ENCODE measurements around the gene ARHGEF40.

ARHGEF40 gene

DNA sequence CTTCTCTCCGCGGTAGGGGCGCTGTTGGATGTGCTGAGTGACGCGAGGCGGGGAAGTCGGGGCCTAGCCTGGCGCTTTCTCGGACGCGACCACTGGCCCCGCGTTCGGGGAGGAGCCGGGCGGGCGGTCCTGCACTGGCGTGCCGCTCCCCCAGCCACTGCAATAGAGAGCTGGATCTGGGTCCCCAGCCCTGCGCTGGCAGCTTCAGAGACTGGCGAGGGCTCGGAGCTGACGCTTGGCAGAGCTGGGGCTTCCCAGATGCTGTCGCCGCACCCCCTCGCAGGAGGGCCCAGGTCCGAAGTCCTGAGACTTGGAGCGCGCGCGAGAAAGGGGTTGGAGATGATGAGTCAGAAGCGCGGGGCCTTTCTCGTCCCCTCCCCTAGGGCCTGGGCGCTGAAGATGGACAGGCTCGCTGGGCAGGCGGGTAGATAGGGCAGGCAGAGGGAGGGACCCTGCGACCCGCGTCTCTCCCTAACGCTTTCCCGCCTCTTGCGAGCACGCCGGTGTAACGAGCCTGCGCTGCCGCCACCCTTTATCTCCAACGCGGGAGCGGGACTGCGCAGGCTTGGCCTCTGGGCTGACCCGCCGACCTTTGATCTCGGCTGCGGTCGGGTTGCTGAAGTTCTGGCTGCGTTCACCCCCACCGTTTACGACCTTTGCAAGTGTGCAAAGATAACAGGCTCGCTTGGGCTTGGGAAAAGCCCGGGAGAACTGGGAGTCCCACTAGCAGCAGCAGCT lies 33.8 kb downstream of the ARHGEF40 start:
- Histone ChIP-seq H3K9ac (ENCODE audit: low read length) (peak overlapping the region; percentile 97), H3K36me3 (ENCODE audit: control insufficient read depth, insufficient read depth, low read length, severe bottlenecking) (no peaks in the 10 kb centered on the region), H3K27me3 (replicated peaks; ENCODE audit: control insufficient read depth, insufficient read depth, low read length) (no peaks in the 10 kb centered on the region), H3K4me3 (ENCODE audit: low read length) (peak overlapping the region; percentile 88), H3K9me3 (ENCODE audit: control insufficient read depth, low read length) (no peaks in the 10 kb centered on the region), H3K4me1 (ENCODE audit: control insufficient read depth, insufficient read depth, low read length) (peaks cover 64% of the 10 kb centered on the region)
- peak; percentile 99 for DNase-seq (ENCODE audit: low read depth)

DNA sequence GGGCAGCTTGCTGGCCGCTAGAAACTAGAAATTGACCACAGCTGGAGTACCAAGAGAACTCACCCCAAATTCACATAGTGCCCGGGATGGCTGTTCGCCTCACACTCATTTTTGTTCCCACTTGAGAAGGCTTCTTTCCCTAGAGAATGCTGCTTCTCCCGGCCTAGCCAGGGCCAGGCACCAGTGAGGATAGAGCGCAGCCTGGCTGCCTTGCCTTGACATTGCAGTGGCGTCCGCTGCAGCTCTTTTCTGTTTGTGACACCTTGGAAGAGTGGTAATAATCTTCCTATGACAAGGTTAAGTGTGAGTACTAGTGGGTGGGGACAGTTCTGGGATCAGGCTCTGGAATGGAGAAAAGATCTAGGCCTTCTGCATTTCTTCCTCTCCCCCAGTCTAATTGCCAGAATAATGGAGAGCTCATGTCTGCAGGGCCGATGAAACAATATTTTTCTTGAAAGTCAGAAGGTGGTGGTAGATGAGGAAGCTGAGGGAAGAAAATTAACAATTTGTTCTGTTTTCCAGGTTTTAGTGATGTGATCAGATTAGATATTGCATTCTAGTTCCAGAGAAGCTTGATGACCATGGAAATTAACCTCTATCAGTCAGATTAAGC lies 34.5 kb downstream of the ARHGEF40 start:
- peak overlapping the region; percentile 97 for H3K9ac ChIP-seq (ENCODE audit: low read length)
- no peaks in the 10 kb centered on the region for H3K9me3 ChIP-seq (ENCODE audit: control insufficient read depth, low read length)
- peak overlapping the region; percentile 88 for H3K4me3 ChIP-seq (ENCODE audit: low read length)
- H3K36me3 ChIP-seq (ENCODE audit: control insufficient read depth, insufficient read depth, low read length, severe bottlenecking) = no peaks in the 10 kb centered on the region
- H3K27me3 ChIP-seq (replicated peaks; ENCODE audit: control insufficient read depth, insufficient read depth, low read length) = no peaks in the 10 kb centered on the region
- DNase-seq (ENCODE audit: low read depth) = peak; percentile 93
- H3K4me1 ChIP-seq (ENCODE audit: control insufficient read depth, insufficient read depth, low read length) = peaks cover 57% of the 10 kb centered on the region

DNA sequence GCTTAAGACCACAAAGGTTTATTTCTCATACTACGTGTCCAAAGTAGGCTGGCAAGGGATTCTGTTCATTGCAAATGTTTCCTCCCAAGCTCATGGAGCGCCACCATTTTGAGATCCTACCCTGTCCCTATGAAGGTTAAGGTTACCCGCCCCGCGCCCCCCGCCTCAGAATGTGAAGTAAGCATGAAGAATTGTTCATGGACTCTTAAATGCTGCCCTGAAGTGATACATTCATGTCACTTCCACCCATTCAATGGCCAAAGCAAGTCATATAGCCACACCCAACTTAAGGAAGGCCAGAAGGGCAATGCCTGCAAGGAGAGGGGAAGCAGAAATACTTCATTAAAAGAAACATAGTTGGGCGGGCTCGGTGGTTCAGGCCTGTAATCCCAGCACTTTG lies 35.0 kb downstream of the ARHGEF40 start:
- no peak for DNase-seq (ENCODE audit: low read depth)
- H3K27me3 ChIP-seq (replicated peaks; ENCODE audit: control insufficient read depth, insufficient read depth, low read length) = no peaks in the 10 kb centered on the region
- H3K4me3 ChIP-seq (ENCODE audit: low read length) = peak overlapping the region; percentile 88
- peaks cover 55% of the 10 kb centered on the region for H3K4me1 ChIP-seq (ENCODE audit: control insufficient read depth, insufficient read depth, low read length)
- H3K9ac ChIP-seq (ENCODE audit: low read length) = peak overlapping the region; percentile 97
- no peaks in the 10 kb centered on the region for H3K36me3 ChIP-seq (ENCODE audit: control insufficient read depth, insufficient read depth, low read length, severe bottlenecking)
- no peaks in the 10 kb centered on the region for H3K9me3 ChIP-seq (ENCODE audit: control insufficient read depth, low read length)

DNA sequence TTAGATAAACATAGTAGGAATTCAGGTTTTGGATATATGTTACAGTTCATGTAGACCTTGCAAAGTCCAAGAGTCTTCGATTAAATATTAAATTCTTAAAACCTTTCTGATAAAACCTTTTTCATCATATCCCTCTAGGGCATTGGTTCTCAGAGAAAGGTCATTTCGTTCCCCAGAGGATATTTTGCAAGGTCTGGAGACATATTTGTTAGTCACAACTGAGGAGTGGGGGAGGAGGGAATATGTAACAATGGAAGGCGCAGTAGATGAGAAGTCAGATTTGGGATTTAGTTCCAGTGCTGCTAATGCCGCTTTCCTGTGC lies 36.0 kb downstream of the ARHGEF40 start:
- no peaks in the 10 kb centered on the region for H3K27me3 ChIP-seq (replicated peaks; ENCODE audit: control insufficient read depth, insufficient read depth, low read length)
- peak overlapping the region; percentile 97 for H3K9ac ChIP-seq (ENCODE audit: low read length)
- no peaks in the 10 kb centered on the region for H3K9me3 ChIP-seq (ENCODE audit: control insufficient read depth, low read length)
- H3K4me3 ChIP-seq (ENCODE audit: low read length) = peak overlapping the region; percentile 62
- DNase-seq (ENCODE audit: low read depth) = peak; percentile 58
- no peaks in the 10 kb centered on the region for H3K36me3 ChIP-seq (ENCODE audit: control insufficient read depth, insufficient read depth, low read length, severe bottlenecking)
- peaks cover 52% of the 10 kb centered on the region for H3K4me1 ChIP-seq (ENCODE audit: control insufficient read depth, insufficient read depth, low read length)

DNA sequence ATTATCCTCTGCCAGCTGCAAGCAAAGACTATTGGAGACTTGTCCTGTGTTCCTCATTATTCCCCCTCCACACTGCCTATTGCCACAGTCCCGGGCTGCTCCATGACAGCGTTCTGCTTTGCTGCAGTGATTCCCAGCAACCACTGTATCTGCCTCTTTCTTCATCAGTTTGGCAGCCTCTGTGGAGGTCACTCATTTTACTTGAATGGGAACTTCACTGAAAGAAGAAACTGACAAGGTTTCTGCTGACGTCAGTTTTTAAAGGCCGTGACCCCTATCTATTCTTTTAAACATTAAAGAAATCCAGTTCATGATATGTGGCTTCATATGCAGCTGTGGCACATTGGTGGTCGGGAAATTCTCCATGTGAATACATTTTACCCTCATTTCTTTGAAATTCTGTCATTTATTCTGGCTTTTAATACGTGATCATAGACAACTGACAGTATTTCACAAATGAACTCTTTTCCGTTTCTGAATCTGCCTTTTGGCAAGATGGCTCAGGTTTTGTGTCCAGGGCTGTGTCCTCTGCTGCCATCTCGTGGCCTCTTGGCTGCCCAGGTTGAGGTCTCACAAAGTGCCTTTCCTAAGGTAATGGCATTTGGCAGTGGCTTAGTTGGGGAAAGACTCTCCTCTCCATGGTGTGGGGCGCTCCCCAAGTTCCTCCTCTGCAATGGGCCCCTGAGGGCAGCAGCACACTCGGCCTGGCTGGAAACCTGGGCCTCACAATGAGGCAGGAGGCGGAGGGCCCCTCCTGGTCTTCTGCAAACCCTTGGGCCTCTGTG lies 36.6 kb downstream of the ARHGEF40 start:
- Histone ChIP-seq H3K9me3 (ENCODE audit: control insufficient read depth, low read length) (no peaks in the 10 kb centered on the region), H3K27me3 (replicated peaks; ENCODE audit: control insufficient read depth, insufficient read depth, low read length) (no peaks in the 10 kb centered on the region), H3K4me3 (ENCODE audit: low read length) (peak overlapping the region; percentile 62), H3K4me1 (ENCODE audit: control insufficient read depth, insufficient read depth, low read length) (peaks cover 52% of the 10 kb centered on the region), H3K9ac (ENCODE audit: low read length) (peak overlapping the region; percentile 97), H3K36me3 (ENCODE audit: control insufficient read depth, insufficient read depth, low read length, severe bottlenecking) (no peaks in the 10 kb centered on the region)
- peak; percentile 88 for DNase-seq (ENCODE audit: low read depth)

DNA sequence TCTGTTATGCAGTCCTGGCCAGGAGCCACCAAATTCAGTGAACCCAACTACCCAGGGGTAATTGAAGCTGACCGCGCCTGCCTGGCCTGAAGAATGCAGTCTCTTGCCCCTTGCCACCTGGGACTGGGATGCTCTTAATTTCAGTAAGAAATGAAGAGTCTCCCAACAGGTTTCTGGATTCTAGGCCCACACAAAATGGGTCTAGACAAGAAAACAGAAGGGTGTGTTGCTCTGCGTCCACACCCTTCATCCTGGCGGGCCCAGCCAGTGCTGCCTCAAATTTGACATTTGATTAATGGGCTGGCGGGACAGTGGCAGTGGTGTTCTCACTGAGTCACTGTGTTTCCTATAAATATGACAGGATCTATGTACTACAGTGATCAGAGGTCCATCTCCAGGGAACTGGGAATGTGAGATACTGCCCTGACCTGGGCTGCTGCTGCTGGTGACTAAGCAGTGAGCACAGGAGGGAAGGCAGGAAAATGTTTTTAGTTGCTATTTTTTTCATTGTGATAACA lies 37.2 kb downstream of the ARHGEF40 start:
- Histone ChIP-seq H3K36me3 (ENCODE audit: control insufficient read depth, insufficient read depth, low read length, severe bottlenecking) (no peaks in the 10 kb centered on the region), H3K27me3 (replicated peaks; ENCODE audit: control insufficient read depth, insufficient read depth, low read length) (no peaks in the 10 kb centered on the region), H3K9ac (ENCODE audit: low read length) (peak overlapping the region; percentile 97), H3K4me1 (ENCODE audit: control insufficient read depth, insufficient read depth, low read length) (peaks cover 56% of the 10 kb centered on the region), H3K4me3 (ENCODE audit: low read length) (peak overlapping the region; percentile 62), H3K9me3 (ENCODE audit: control insufficient read depth, low read length) (no peaks in the 10 kb centered on the region)
- DNase-seq (ENCODE audit: low read depth) = no peak

DNA sequence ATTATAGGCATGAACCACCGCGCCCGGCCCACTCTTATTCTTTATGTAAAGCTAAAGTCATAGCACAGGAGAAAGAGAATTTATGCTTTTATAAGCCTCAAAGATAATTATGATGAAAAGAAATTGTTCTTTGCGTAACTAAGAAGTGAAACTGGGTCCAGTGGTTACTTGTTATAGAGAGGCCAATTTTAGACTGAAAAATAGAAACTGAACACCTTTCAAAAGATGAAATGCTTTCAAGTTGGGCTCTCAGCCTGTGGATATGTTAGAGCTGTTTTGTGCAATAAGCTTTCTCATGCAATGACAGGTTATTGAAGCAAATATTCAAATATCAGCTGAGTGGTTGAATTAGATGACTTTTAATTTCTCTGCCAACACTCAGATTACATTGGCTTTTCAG lies 38.7 kb downstream of the ARHGEF40 start:
- Histone ChIP-seq H3K9ac (ENCODE audit: low read length) (no peak overlapping the region), H3K27me3 (replicated peaks; ENCODE audit: control insufficient read depth, insufficient read depth, low read length) (no peaks in the 10 kb centered on the region), H3K4me3 (ENCODE audit: low read length) (no peak overlapping the region), H3K9me3 (ENCODE audit: control insufficient read depth, low read length) (no peaks in the 10 kb centered on the region), H3K4me1 (ENCODE audit: control insufficient read depth, insufficient read depth, low read length) (peaks cover 52% of the 10 kb centered on the region), H3K36me3 (ENCODE audit: control insufficient read depth, insufficient read depth, low read length, severe bottlenecking) (no peaks in the 10 kb centered on the region)
- no peak for DNase-seq (ENCODE audit: low read depth)

DNA sequence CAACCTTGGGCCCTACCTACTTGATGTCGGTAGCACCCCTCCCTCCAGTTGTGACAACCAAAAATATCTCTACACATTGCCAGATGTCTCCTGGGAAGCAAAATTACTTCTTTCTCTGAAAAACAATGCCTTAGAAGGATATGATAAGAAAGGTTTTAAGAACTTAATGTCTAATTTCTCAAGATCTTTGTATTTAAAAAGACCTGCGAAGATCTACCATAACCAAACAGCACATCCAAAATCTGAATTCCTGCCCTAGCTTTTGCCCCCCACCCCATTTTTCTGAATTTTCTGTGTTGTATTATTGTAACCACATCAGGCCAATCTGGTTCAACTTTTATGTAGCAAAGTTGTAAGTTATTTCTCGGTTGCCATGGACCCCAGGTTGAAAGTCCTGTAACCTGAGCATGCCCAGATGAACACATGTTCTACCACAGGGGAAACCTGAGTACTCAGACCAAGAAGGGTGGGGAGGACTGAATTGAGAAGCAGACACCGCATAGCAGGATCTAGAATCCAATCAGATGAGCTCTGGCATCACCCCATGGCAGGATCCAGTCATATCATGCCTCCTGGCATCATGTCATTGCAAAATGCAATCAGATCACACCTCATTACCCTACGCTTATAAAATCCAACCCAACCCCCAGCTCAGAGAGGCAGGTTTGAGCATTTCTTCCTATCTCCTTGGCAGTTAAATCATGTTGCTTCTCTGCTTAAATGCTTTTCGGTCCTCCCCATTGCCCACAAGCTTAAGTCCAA lies 39.5 kb downstream of the ARHGEF40 start:
- no peaks in the 10 kb centered on the region for H3K36me3 ChIP-seq (ENCODE audit: control insufficient read depth, insufficient read depth, low read length, severe bottlenecking)
- no peak overlapping the region for H3K9ac ChIP-seq (ENCODE audit: low read length)
- DNase-seq (ENCODE audit: low read depth) = no peak
- H3K4me3 ChIP-seq (ENCODE audit: low read length) = no peak overlapping the region
- H3K9me3 ChIP-seq (ENCODE audit: control insufficient read depth, low read length) = no peaks in the 10 kb centered on the region
- H3K4me1 ChIP-seq (ENCODE audit: control insufficient read depth, insufficient read depth, low read length) = peaks cover 49% of the 10 kb centered on the region
- no peaks in the 10 kb centered on the region for H3K27me3 ChIP-seq (replicated peaks; ENCODE audit: control insufficient read depth, insufficient read depth, low read length)

DNA sequence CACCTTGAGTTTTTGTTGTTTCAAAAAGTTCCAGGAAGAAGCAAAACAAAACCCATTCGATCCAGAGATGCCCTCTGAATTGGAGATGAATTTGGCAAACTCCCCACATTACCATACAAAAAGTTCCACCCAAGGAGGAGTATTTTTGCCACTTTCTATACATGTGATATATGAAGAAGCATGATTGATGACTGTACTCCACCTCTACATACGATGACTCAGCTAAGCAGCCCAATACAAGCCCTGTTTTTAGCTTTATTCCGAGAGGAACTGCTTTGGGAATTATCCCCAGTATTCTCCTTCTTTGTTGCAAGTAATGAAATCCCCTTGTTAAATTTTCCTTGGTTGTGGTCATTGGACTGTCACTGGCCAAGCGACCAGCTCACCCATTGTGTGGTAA lies 42.2 kb downstream of the ARHGEF40 start:
- no peaks in the 10 kb centered on the region for H3K27me3 ChIP-seq (replicated peaks; ENCODE audit: control insufficient read depth, insufficient read depth, low read length)
- no peaks in the 10 kb centered on the region for H3K9me3 ChIP-seq (ENCODE audit: control insufficient read depth, low read length)
- H3K9ac ChIP-seq (ENCODE audit: low read length) = no peak overlapping the region
- H3K36me3 ChIP-seq (ENCODE audit: control insufficient read depth, insufficient read depth, low read length, severe bottlenecking) = no peaks in the 10 kb centered on the region
- no peak overlapping the region for H3K4me3 ChIP-seq (ENCODE audit: low read length)
- H3K4me1 ChIP-seq (ENCODE audit: control insufficient read depth, insufficient read depth, low read length) = peaks cover 22% of the 10 kb centered on the region
- no peak for DNase-seq (ENCODE audit: low read depth)

DNA sequence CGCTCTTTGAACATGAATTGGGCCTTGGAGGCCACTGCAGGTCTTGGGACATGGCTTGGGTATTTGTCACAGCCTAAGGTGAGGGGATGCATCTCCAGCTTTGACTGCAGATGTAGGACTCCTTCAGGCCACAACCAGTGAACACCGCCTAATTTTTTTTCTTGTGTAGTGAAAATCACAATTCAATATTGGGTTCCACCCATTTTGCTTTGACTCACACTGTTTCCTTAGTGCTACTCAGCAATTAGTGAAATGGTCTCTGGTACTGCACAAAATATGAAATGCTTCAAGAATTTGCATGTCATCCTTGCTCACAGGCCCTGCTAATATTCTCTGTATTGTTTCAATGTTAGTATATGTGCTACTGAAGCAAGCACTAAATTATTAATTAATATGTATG lies 43.3 kb downstream of the ARHGEF40 start:
- Histone ChIP-seq H3K36me3 (ENCODE audit: control insufficient read depth, insufficient read depth, low read length, severe bottlenecking) (no peaks in the 10 kb centered on the region), H3K27me3 (replicated peaks; ENCODE audit: control insufficient read depth, insufficient read depth, low read length) (no peaks in the 10 kb centered on the region)
- no peak for DNase-seq (ENCODE audit: low read depth)

DNA sequence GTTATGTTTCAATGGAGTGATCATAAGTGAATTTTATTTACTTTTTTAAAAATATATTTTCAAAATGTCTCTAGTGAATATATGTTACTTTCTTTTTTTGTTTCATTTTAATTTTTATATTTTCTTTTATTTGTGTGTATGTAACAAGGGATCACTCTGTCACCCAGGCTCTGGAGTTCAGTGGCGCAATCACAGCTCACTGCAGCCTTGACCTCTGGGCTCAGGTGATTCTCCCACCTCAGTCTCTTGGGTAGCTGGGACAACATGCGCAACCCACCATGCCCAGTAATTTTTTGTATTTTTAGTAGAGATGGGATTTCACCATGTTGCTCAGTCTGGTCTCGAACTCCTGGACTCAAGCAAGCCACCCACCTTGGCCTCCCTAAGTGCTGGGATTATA lies 48.8 kb downstream of the ARHGEF40 start:
- Histone ChIP-seq H3K27me3 (replicated peaks; ENCODE audit: control insufficient read depth, insufficient read depth, low read length) (peaks cover 5% of the 10 kb centered on the region), H3K9ac (ENCODE audit: low read length) (no peak overlapping the region), H3K9me3 (ENCODE audit: control insufficient read depth, low read length) (no peaks in the 10 kb centered on the region), H3K36me3 (ENCODE audit: control insufficient read depth, insufficient read depth, low read length, severe bottlenecking) (no peaks in the 10 kb centered on the region), H3K4me3 (ENCODE audit: low read length) (no peak overlapping the region), H3K4me1 (ENCODE audit: control insufficient read depth, insufficient read depth, low read length) (peaks cover 9% of the 10 kb centered on the region)
- no peak for DNase-seq (ENCODE audit: low read depth)

More for the DNA sequence above, 43.3 kb downstream of the ARHGEF40 start:
- H3K4me3 ChIP-seq (ENCODE audit: low read length) = no peak overlapping the region
- H3K4me1 ChIP-seq (ENCODE audit: control insufficient read depth, insufficient read depth, low read length) = peaks cover 11% of the 10 kb centered on the region
- no peaks in the 10 kb centered on the region for H3K9me3 ChIP-seq (ENCODE audit: control insufficient read depth, low read length)
- no peak overlapping the region for H3K9ac ChIP-seq (ENCODE audit: low read length)

Measured in adipocyte (in vitro differentiated cells).